SH-SY5Y (cell line): ENCODE data around the gene PALM.

Experiments used
- GATA2 ChIP-seq: IDR thresholded peaks from 2 replicates; pipeline ENCODE4 v1.6.1; 2011; ENCODE audit warnings: mild to moderate bottlenecking, low read depth, low read length
- GATA3 ChIP-seq: IDR thresholded peaks from 2 replicates; pipeline ENCODE4 v1.6.1; 2011; ENCODE audit warnings: low read depth, mild to moderate bottlenecking, low read length, moderate library complexity

DNA sequence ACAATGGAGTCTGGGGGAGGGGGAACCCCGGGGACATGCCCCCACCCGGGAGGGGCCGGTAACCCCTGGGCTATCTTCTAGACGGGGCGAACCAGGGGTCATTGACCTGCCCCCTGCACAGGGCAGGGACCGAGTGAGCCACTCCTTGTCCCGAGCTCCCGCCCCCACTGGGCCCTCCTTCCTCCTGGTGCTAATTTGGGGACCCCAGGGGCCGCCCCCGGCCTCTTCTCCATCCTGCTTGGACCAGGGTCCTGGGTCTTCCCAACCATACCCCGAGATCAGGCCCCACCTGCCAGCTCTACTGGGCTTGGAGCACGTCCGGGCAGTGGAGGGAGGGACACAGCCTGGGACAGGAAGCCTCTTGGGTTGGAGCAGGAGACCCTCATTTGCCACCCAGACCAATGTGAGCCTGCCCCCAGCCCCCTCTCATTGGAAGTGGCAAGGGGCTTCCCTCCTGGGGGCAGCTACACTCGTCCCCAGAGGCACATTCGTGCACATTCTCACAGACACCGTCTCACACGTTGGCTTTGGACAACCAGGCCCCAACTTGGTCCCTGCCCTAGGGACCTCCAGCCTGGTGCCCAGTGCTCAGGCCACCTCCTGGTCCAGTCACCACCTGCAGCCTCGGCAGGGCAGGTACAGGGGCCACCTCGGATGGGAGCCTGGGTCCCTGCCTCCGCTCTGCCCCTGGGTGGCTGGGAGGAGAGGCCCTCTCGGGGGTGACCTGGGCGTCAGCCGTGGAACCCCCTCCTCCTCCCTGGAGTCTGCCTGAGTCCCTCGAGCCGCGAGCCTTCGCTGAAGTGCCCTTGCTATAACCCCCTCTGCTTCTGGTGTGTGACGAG lies 38.9 kb downstream of the PALM start:
- TF ChIP-seq GATA2: no peak
- no peak for TF ChIP-seq GATA3
